ELF-1 (cell line): ENCODE results near the gene BEAN1.
A peak's percentile ranks its signal among the peaks of the same experiment; 100 is the strongest.

ENCODE experiments used
- DNase-seq: peaks from one replicate; pipeline ENCODE4 v3.0.0-alpha.2; 2016; ENCODE audit warnings: low read depth, low spot score

Gene BEAN1

GRCh38 chr16:66469947-66470546 lies 43.0 kb downstream of the BEAN1 start:
- DNase-seq: no peak

GRCh38 chr16:66470556-66470955 lies 43.5 kb downstream of the BEAN1 start:
- no peak for DNase-seq

- DNase-seq: no peak
Measured at GRCh38 chr16:66471264-66471663, 44.2 kb downstream of the BEAN1 start.

GRCh38 chr16:66471716-66472393 lies 44.8 kb downstream of the BEAN1 start:
- no peak for DNase-seq

GRCh38 chr16:66473051-66473571 lies 46.0 kb downstream of the BEAN1 start:
- DNase-seq: no peak

- DNase-seq: no peak
Measured at GRCh38 chr16:66473654-66474519, 46.8 kb downstream of the BEAN1 start.

GRCh38 chr16:66474750-66475199 lies 47.7 kb downstream of the BEAN1 start:
- no peak for DNase-seq

- DNase-seq: no peak
Measured at GRCh38 chr16:66475232-66475631, 48.1 kb downstream of the BEAN1 start.

GRCh38 chr16:66476328-66477027 lies 49.4 kb downstream of the BEAN1 start:
- DNase-seq: peak; percentile 66

GRCh38 chr16:66477028-66477515 lies 50.0 kb downstream of the BEAN1 start:
- DNase-seq: no peak

GRCh38 chr16:66478733-66479511 lies 51.8 kb downstream of the BEAN1 start:
- DNase-seq: peak; percentile 81

- DNase-seq: no peak
Measured at GRCh38 chr16:66479661-66480264, 52.7 kb downstream of the BEAN1 start.

GRCh38 chr16:66480265-66481080 lies 53.4 kb downstream of the BEAN1 start:
- DNase-seq: no peak

- DNase-seq: no peak
Measured at GRCh38 chr16:66481081-66481942, 54.2 kb downstream of the BEAN1 start.

- no peak for DNase-seq
Measured at GRCh38 chr16:66481943-66482390, 54.9 kb downstream of the BEAN1 start.

- peak; percentile 89 for DNase-seq
Measured at GRCh38 chr16:66483689-66484452, 56.8 kb downstream of the BEAN1 start.

GRCh38 chr16:66484453-66485213 lies 57.5 kb downstream of the BEAN1 start:
- DNase-seq: no peak
